ENCODE results near the gene KIF19.
"Not testable (repeated sequence)": the region's sequence is repeated elsewhere in the genome, so short reads cannot be mapped to it uniquely, and the experiment has no call there.

Gene KIF19

GRCh38 chr17:74403512-74404137 lies 77.6 kb downstream of the KIF19 start:
- H3K4me3 ChIP-seq (ENCODE audit: low read length), result no peak overlapping the region
- TF ChIP-seq CTCF (IDR thresholded peaks at IDR 0.05; ENCODE audit: insufficient read depth, low read depth, low read length, missing control alignments), result no peak
- no peak for DNase-seq (ENCODE audit: low read depth)

GRCh38 chr17:74404218-74404617 lies 78.2 kb downstream of the KIF19 start:
- TF ChIP-seq CTCF (IDR thresholded peaks at IDR 0.05; ENCODE audit: insufficient read depth, low read depth, low read length, missing control alignments), result no peak
- H3K4me3 ChIP-seq (ENCODE audit: low read length), result no peak overlapping the region
- DNase-seq (ENCODE audit: low read depth), result no peak

- no peak overlapping the region for H3K4me3 ChIP-seq (ENCODE audit: low read length)
- no peak for DNase-seq (ENCODE audit: low read depth)
- no peak for TF ChIP-seq CTCF (IDR thresholded peaks at IDR 0.05; ENCODE audit: insufficient read depth, low read depth, low read length, missing control alignments)
Observed at GRCh38 chr17:74404789-74405188, 78.8 kb downstream of the KIF19 start.

GRCh38 chr17:74405311-74405710 lies 79.3 kb downstream of the KIF19 start:
- DNase-seq (ENCODE audit: low read depth); H3K4me3 ChIP-seq (ENCODE audit: low read length): not testable (repeated sequence)

Measured in epithelial cell of esophagus (primary cell).